ENCODE measurements around the gene ANKRD63.

GRCh38 chr15:40281801-40282146, 1.1 kb downstream of the ANKRD63 start:
- TF ChIP-seq EP300 (IDR thresholded peaks at IDR 0.05): no peak
- TF ChIP-seq POLR2A (IDR thresholded peaks at IDR 0.05; ENCODE audit: low read depth): no peak
- TF ChIP-seq CTCF (IDR thresholded peaks at IDR 0.05): no peak
- TF ChIP-seq POLR2AphosphoS5 (IDR thresholded peaks at IDR 0.05): no peak

All from esophagus muscularis mucosa (tissue), 4 donors.